GM19463 (cell line): ENCODE data around the gene WNT2B.

ENCODE experiments used
- ATAC-seq: cut with Tn5 transposase; IDR thresholded peaks from one replicate; pipeline ENCODE4 v1.9.1; 2021; ENCODE audit warnings: mild to moderate bottlenecking, moderate library complexity; ENCODE audit not compliant: unreplicated experiment

Gene WNT2B

DNA sequence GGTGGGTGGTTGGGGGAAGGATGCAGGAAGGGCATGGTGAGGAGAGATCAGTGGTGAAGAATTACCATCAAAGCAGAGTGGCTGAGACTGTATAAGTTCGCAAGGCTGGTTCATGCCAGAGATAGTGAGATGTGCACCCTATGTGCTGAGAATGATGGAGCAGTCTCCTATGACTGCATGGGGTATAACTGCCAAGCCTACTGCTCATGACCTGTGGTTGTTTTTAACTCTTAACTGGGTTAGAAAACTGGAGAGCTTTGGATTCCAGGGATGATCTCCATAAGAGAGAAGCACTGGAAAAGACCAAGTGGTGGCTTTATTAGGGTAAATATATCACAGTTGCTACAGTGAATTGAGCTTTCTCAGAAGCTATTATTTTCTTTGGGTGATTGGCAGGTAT, 16.2 kb downstream of the WNT2B start:
- no peak for ATAC-seq

DNA sequence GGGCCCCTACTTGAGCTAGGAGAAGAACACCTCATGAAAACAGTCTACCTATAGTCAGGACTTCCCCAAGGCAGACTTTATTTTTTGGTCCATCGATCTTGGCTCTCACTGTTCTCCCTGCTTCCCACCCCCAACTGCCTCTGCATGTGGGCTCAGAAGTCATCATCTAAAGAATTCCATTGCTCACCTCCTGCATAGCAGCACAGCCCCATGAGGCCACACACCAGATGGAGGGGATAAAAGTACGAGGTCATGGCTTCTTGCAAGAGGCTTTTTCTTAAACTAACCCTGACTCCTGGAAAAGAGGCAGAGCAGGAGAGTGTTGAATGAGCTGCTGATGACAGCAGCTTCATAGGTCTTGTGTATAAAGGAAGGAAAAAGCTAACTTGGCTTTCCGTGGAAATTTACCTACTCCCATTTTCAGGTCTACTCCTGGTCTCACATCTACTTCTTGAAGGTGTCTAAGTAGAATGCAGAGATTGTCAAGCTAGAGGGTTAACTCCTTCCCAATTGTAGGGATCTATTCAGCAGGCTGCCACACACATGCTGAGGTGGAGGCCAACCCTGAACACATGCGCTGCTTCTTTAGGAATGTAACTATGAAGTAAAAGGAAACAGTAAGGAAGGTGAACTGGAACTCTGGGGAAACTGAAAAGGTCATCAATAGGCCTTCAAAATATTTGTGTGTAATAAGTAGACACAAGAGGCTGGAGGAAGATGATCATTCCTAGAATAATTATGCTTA, 18.7 kb downstream of the WNT2B start:
- no peak for ATAC-seq

DNA sequence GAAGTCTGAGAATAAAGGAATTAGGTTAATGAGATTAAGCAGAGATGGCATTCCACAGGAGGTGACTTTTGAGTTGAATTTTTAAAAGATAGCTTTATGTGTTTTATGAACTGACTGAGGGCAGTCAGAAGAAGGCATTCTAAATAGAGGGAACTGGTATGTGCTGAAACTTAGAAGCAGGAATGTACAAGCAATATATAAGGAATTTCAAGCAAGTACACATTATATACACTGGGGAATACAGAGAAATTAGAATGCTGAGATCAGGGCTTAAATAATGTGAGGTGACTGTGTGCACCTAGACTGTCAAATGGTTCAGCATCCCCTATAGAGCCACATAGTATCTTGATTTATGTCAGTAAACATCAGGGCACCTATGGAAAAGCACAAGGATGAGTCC, 19.3 kb downstream of the WNT2B start:
- ATAC-seq = no peak

DNA sequence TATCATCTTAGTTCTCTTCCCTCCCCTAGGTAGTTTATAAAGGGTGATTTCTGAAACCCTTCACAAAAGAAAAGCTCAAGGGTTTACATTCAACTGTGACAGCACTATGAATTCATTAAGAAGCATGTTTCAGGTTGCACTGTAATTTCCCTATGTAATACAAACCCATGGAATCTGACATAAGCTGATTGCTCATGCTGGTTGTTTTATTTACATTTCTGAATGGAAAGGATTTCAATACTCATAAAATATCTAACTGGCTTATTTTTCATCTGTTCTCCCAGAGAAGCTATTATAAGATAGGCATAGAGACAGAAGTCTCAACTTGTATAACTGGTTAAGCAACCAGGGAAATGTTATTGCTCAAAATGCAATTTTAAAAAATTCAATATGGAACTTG, 20.5 kb downstream of the WNT2B start:
- no peak for ATAC-seq

DNA sequence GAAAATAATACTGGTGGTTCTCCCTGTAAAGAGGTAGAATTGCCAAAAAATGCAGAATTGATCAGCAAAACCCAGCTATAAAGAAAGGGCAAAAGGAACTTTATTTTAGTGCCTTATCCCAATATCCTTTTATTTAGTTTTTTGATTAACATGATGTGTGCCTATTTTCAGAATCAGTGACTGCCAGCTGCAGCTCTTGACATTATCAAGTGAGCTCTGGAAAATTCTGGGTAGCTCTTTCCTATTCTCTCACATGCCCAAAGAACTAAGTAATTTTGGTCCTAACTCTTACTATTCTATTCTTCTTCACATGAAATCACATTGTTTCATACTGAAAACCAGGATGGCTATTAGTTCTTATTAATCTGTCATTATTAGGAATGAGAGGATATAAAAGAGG, 22.1 kb downstream of the WNT2B start:
- no peak for ATAC-seq

DNA sequence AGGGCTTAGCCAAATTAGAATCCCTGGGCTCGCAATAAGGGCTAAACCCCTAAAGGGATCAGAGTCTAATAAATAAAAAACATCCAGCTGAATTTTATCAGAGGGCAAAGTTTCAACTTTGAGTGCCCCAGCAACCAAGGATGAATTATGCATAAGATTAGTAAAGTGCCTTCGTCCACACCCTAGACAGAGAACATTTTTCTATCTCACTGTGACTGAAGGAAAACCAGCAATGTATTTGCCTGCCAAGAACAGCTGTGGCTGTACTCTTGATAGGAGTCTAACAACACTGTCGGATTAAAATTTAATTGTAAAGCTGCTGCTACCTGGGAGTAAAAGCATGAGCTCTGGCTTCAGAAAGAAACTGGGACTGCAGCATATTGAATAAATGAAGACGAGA, 23.3 kb downstream of the WNT2B start:
- no peak for ATAC-seq

DNA sequence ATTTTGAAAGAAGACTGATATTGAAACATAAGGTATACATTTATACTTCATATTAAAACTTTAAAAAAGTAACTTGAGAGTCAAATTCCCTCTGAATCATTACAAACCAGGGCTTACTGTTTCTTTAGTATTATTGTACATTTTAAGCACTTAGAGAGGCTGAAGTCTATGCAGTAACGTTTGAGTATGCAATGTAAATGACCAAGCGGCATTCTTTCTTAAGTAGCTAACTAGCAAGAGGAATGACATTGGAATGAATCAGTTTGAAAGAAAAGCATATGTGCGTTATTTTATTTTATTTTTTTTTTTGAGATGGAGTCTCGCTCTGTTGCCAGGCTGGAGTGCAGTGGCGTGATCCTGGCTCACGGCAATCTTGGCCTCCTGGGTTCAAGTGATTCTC, 24.3 kb downstream of the WNT2B start:
- ATAC-seq = no peak

DNA sequence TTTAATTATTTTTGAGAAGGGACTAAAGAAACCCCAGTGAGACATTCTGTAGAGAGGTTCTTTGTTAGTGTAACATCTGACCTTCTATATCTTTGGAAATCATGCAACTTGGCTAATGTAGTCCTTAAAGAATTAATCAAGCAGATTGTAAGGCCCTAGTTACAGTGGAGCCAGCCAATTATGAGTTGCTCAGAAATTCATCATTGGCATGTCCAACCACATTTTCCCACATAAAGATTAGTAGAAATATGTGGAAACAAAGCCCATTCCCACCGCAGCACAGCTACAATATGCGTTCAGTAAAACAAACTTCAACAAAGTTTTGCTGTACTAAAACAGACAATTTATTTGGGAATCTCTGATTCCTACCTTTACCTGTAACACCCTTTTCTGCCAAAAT, 27.8 kb downstream of the WNT2B start:
- ATAC-seq = no peak

DNA sequence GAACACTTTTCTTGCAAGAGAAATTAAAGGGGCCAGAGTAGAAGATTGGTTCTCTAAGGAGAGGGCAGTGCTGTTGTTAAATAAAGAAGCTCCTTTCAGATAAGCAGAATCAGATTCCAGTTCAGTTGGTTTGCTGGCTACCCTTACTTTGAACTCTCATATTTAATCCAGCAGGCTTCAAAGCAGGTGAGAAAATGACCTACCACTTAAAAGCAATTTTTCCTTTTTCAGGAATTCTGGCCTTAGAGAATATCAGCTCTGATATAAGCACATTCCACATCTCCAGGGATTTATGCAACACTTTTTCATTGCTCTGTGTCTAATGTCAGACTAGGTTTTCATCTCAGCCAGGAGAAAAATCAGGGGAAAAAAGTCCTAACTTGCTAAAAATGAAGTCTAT, 28.7 kb downstream of the WNT2B start:
- no peak for ATAC-seq

DNA sequence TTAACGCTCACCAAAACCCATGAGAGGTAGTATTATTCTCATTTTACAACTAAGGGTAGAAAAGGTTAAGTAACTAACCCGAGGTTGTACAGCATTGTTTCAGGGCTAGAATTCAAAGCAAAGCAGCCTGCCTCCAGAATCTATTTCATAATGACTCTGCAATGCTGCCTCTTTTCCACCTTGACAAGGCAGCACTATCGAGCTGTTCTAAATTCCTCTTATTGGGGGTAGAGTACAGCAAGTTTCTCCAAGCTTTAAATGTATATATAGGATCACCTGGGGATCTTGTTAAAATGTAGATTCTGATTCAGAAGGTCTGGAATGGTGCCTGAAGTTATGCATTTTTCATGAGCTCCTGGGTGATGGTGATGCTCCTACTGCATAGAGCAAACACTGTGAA, 30.1 kb downstream of the WNT2B start:
- no peak for ATAC-seq

DNA sequence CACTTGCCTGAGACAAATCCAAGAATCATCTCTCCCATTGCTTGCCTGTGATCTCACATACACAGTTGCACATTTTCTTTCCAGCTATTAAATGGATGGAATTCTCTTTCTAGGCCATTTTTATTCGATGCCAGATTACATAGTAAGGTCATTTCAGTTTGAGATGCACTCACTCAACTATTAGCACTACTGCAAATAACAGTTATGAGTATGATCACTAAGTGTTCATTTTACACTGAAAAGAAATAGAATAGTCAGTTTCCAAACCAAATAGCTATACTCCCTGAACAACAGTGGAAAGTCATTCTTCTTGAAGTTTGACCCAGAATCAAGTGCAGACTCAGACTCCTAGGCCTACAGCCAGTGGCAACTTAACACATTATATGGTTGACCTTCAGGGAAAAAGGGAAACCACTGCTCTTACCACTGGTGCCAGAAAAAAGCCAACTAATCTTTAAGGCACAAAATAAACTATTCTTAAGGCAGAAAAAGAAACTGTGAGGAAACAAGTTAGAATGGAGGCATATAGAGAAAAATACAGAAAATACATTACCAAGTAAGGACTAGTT, 31.5 kb downstream of the WNT2B start:
- no peak for ATAC-seq

DNA sequence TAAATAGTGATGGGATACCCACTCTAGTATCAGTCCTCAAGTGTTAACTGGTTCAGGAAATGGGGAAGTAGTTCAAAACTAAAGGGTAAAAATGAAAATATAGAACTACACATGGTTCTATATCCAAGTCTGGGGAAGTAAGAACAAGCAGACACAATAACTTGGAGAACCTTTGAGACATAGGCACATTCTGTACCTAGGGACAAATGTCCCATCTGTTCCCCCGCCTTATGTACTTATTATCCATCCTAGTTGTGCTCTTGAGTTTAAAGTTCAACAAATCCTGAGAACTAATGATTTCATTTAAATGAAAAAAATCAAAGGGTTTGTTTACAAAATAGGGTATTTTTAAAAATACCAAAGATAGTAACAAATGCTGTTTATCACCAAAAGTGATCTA, 32.5 kb downstream of the WNT2B start:
- no peak for ATAC-seq

DNA sequence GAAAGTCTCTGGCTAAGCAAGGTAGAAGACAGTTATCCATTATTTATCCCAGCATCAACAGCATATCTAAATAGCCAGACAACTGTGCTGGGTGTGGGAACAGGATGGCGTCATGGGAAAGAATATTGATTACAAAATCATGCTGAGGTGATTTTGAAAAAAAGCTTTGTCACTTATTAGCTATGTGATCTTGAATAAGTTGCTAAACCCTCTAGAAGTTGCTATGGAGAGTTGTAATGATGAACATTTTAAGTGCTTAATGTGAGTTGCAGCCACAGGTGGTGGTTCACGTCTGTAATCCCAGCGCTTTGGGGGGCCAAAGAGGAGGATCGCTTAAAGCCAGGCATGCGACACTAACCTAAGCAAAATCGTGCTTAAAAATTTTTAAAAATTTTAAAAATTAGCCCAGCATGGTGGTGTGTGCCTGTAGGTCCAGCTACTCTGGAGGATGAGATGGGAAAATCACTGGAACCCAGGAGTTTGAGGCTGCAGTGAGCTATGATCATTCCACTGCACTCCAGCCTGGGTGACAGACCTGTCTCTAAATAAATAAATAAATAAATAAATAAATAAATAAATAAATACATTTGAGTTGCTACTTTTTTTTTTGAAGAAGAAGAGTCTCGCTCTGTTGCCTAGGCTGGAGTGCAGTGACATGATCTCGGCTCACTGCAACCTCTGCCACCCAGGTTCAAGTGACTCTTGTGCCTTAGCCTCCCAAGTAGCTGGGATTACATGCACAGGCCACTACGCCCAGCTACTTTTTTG, 33.6 kb downstream of the WNT2B start:
- no peak for ATAC-seq

DNA sequence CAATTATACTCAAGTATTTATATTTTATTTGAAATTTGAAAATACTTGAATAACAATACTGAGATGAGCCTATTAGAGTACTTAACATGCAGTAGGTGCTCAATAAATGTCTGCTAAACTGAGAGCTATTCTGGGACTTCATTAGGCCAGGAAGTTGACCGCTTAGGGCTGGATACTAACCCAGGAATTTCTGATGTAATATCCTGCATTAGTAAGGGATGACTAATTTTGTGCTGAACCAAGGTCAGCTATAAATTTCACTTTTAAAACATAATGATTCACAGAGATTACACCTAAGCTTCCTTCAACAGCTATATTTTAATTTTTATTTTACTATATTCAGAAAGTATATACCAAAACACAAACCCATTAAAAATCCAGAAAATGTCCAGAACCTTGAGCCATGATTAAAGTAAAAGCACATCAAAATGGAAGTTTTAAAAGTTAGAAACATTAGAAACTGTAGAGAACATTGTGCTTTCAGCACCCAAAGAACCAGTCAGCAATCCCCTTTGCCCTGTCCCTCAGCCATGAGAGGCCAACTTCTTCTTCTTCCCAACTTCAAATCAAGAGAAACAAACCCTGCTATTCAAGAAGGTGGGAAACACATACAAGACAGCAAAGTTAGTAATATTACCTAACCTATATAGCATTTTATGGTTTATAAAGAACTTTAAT, 35.4 kb downstream of the WNT2B start:
- no peak for ATAC-seq

DNA sequence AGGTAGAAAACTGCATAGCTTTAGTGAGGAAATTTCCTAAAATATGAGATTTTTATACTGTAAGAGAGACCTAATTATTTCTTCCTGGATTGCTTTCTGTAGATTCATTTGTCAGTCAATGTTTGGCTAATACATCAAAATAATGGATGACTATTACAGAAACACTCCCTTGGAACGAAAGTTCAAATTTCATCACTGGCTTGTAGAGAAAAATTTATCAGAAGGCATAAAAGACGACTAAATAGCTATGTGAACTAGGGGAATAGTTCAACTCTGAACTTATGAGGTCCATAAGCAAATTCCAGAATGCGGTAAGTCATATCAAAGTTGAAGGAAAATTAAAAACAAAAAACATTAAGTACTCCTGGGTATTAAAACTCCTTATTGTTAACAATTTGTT, 36.0 kb downstream of the WNT2B start:
- no peak for ATAC-seq

DNA sequence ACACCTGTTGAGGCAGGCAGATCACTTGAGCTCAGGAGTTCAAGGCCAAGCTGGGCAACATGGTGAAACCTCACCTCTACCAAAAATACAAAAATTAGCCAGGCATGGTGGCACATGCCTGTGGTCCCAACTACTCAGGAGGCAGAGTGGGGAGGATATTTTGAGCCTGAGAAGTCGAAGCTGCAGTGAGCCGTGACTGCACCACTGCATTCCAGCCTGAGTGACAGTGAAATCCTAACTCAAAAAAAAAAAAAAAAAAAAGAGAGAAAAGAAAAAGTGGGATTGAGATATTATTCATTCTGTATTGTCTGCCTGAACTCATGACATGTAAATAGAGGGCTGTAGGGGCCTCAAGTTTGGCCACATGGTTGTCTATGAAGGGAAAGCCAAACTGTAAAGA, 37.3 kb downstream of the WNT2B start:
- ATAC-seq = no peak

DNA sequence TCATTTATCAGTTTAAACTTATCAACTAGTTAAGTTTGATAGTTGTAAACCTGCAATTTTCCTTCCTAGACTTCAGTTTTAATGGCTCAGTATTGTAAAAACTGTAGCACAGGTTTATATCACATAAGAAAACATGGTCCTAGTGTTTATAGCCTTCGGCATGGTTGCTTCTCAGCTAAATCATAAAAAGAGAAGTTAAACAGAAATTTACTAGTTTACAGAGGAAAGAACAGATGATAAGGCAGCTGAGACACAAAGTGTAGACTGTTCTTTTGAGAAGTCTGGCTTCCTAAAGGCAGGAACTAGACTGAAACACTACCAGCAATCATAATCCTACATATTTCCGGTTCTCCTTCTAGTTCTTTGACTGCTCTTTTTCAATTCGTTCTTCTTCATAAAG, 39.8 kb downstream of the WNT2B start:
- no peak for ATAC-seq

DNA sequence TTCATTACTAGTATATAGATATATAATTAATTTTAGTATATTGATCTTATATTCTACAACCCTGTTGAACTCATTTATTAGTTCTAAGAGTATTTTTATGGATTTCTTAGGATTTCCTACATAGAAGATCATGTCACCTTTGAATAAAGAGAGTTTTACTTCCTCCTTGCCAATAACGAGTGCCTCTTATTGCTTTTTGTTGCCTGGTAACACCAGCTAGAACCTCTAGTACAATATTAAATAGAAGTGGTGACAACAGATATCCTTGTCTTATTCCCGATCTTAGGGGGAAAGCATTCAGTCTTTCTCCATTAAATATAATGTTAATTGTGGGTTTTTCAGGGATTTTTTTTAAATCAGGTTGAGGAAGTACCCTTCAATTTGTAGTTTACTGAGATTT, 40.8 kb downstream of the WNT2B start:
- ATAC-seq = no peak

DNA sequence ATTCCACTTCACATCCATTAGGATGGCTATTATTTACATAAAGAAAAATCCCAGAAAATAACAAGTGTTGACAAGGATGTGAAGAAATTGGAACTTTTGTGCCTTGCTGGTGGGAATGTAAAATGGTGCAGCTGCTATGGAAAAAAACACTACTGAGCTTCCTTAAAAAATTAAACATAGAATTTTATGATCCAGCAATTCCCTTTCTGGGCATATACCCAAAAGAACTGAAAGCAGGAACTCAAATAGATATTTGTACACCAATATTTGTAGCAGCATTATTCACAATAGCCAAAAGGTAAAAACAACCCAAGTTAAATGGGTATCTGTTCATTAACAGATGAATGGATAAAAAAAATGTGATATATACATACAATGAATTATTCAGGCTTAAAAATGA, 45.6 kb downstream of the WNT2B start:
- no peak for ATAC-seq

DNA sequence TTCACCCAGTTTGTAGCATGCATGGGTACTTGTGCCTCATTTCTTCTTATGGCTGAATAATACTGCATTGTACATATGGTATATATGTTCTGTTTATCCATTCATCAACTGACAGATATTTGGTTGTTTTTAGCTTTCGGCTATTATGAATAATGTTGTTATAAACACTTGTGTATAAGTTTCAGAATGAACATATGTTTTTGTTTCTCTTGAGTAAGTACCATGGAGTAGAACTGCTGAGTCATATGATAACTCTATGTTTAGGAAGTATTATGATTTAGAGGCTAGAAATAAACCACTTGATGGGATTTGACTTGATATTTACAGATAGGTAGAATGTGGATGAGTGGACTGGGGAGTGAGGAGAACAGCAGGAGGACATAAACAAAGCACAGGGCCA, 48.6 kb downstream of the WNT2B start:
- ATAC-seq = no peak

DNA sequence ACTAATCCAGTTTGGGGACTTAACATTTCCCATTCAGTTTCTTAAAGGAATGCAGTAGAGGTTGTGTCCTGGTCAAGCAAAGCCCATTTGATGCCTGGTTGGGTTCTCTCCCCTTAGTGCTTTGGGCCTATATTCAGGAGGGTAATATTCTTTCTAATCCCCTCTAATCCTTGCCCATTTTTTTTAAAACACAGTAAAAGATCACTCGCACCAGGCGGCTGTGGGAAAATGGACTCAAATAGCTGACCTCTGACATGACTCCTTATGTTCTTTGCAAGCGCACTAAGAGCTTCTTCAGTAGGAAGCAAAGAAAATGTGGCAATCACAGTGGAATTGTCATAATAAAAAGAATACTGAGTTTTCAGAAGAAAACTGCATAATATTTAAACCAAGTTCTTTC, 49.9 kb downstream of the WNT2B start:
- ATAC-seq = no peak

DNA sequence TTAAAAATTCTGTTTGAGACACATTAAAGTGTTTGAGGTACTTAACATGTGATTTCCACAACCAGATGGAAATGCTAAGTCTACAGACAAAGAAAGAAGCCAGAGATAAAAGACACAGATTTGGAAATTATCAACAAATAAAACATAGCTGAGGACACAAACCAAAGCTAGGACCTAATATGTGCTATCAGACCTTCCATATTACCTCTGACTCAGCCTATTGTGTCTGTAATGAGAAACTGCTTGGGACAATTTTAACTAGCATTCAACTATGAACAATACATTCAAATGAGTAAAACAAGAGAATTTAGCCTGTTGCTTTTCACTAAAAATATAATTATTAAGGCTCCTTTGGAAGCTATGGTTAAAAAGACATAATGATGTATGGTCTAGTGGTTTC, 54.6 kb downstream of the WNT2B start:
- no peak for ATAC-seq
